AG10803 (cell line): ENCODE data around the gene TRMU.

Source experiments
- DNase-seq: peaks from one replicate; pipeline ENCODE4 v3.0.0; 2010; ENCODE audit warnings: low read depth
- H3K4me3 ChIP-seq: 2 replicates; pipeline ENCODE4 v1.5.1; 2011; ENCODE audit warnings: mild to moderate bottlenecking, low read length, control low read depth
- TF ChIP-seq, protein P1 (sequence below): conservative IDR thresholded peaks from 2 replicates; pipeline ENCODE4 v1.5.1; 2011; ENCODE audit warnings: mild to moderate bottlenecking, low read length, control low read depth, inconsistent platforms

The TRMU gene

DNA sequence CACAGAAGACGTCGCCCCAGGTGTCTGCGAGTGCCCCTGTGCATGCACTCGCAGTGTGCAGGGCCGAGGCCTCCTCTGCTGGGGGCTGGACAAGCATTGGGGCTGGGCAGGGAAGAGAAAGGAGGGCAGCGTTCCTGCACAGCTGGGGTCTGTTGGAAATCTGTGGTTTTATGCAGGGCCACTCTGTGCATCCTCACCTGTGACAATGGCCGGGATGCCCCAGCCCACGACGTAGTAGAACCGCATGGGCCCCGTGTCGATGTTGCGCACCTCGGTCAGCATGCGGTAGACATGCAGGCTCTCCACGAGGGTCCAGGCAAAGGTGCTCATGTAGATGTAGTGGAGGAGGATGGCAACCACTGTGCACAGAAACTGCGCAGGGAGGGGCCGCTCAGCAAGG is 37.2 kb downstream of the TRMU start:
- DNase-seq = no peak
- no peak overlapping the region for H3K4me3 ChIP-seq
- TF ChIP-seq, protein P1, sequence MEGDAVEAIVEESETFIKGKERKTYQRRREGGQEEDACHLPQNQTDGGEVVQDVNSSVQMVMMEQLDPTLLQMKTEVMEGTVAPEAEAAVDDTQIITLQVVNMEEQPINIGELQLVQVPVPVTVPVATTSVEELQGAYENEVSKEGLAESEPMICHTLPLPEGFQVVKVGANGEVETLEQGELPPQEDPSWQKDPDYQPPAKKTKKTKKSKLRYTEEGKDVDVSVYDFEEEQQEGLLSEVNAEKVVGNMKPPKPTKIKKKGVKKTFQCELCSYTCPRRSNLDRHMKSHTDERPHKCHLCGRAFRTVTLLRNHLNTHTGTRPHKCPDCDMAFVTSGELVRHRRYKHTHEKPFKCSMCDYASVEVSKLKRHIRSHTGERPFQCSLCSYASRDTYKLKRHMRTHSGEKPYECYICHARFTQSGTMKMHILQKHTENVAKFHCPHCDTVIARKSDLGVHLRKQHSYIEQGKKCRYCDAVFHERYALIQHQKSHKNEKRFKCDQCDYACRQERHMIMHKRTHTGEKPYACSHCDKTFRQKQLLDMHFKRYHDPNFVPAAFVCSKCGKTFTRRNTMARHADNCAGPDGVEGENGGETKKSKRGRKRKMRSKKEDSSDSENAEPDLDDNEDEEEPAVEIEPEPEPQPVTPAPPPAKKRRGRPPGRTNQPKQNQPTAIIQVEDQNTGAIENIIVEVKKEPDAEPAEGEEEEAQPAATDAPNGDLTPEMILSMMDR = no peak

DNA sequence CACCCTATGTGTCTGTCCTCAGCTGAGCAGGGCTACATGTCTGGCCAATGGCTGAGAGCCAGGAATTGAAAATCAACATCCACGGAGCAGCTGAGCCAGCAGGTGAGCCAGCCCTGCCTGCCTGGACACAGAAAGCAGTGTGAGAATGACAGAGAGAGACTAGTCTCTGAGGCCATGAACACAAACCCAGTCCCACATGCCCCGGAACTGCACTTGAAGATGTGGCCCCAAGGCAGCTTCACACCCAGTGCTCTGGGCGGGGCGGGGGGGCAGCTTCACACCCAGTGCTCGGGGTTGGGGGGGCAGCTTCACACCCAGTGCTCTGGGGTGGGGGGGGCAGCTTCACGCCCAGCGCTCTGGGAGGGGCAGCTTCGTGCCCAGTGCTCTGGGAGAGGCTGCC is 37.6 kb downstream of the TRMU start:
- DNase-seq = no peak
- no peak overlapping the region for H3K4me3 ChIP-seq
- TF ChIP-seq, protein P1 = no peak

DNA sequence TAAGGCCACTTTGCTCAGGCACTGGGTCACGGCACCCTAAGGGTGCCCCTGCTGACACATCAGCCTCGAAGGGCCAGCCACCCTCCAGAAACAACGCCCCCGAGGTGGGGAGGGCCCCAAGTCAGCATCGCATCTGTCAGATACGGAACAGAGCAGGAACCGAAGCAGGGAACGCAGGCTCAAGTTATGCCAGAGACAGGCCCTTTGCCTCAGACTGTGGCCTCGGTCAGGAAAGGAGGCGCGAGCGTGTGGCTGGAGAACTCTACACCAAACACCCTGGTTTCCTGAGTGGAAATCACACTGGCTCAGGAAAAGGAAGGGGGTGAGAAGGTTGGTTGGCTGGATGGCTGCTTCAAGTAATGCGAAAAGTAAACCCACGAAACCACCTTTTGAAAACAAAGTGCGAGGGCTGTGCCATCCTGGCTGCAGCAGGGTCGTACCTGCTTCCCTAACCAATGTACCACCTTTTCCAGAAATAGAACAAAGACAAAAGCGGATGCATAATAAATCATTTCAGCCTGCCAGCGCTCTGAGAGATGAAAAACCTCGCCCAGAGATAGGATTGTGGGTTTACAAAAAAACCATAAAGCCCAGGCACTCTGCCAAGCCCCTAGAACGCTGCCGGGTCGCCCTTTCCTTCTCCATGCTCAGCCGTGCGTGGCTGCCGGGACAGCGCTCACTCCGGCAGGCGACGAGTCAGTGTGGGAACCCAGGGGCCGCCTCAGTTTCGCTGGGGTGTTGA is 38.6 kb downstream of the TRMU start:
- no peak for DNase-seq
- TF ChIP-seq, protein P1 = no peak
- no peak overlapping the region for H3K4me3 ChIP-seq

DNA sequence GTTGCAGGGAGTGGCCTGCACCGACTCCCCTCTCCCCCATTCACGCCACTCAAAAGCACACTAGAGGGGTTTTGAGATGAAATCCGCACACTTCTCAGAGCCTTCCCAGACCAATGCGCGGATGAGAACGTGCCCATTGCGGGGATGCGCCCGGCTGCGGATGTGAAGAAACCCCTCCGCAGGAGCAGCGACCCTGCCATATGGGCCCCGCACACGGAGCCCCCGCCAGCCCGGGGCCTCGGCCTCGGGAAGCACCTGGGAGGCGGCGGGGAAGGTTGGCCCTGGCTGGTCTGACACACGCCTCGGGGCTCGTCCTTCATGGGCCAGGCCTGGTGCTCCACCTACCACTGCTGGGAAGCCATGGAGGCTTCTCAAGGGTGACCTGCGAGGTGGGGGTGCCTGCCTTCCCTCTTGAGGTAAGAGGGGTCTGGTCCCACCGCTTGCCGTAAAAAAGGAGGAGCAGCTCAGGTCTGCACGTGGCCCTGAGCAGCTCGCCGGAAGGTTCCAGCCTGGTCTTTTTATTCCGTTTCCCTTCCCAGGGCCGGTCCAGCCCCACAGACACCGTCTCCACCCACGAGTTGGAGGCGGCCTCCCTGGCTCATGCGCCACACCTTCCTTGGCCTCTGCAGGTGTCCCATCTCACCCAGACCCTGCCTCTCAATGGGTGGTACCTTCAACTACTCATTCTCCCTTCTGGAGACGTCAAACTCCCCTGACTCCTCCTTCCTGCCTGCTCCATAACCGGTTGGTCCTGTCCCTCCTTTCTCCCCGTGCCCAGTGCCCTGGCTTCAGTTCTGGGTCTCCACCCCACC is 39.4 kb downstream of the TRMU start:
- no peak for DNase-seq
- H3K4me3 ChIP-seq = no peak overlapping the region
- TF ChIP-seq, protein P1 = no peak

DNA sequence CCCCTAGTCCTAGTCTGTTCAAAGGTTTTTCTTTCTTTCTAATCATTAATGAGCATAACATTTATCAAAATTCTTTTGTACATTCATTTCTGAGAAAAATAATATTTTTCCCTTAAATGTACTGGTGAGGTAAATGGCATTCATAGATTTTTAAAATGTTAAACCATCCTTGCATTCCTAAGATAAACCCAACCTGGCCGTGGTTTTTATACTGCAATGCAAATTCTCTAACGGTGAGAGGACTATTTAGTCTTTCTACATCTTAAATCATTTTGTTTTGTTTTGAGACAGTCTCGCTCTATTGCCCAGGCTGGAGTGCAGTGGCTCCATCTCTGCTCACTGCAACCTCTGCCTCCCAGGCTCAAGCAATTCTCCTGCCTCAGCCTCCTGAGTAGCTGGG is 40.6 kb downstream of the TRMU start:
- TF ChIP-seq, protein P1 = no peak
- DNase-seq = no peak
- H3K4me3 ChIP-seq = no peak overlapping the region

DNA sequence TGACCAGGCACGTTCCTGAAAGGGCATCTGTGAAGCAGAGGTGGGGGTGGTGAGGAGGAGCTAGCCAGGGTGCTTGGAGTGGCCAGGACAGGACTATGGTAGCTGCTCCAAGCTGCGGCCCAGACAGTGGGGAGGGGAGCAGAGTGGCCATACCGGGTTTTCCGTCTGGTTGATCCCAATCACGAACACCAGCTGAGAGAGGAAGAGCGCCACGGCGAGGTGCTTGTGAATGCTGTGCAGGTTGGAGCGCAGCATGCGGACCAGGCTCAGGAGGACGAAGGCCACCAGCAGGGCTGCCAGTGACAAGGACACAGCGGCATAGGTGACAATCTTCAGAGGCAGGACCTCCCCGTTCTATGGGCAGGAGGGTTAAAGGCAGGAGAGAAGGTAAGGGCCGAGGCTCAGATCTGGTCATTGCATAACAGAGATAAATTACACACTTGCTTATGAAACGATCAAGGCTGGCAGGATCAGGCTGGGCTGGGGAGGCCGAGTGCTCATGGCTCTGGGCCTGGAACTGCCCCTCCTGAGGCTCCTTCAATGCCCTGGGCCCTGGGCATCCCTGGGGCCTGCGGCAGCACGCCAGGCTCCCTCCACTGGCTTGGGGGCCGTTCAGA is 41.5 kb downstream of the TRMU start:
- no peak for DNase-seq
- no peak overlapping the region for H3K4me3 ChIP-seq
- TF ChIP-seq, protein P1 = no peak
